NCI-H1048 (cell line): ENCODE data around the gene FAIM2.

Source experiments
- DNase-seq: peaks from one replicate; lab custom pipeline; 2025; lab: John Stamatoyannopoulos, UW

Gene FAIM2

DNA sequence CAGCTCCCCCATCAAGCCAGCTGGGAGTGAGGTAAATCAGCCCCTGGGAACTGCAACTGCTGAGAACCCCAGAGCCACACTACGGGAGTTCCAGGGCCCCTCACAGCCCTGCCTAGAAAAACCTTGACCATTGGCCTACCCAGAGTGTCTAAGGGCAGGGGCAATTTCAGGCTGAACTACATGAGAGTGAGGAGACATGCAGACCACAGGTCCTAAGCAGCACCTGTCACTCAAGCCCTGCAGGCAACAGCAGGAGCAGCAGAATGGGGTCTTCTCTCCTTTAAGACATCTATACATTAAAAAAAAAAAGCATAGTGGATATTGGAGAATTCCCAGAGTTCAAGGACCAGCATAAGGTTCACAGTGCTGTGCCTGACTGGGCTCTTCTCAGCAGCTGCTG, 80.3 kb downstream of the FAIM2 start:
- DNase-seq, result no peak

DNA sequence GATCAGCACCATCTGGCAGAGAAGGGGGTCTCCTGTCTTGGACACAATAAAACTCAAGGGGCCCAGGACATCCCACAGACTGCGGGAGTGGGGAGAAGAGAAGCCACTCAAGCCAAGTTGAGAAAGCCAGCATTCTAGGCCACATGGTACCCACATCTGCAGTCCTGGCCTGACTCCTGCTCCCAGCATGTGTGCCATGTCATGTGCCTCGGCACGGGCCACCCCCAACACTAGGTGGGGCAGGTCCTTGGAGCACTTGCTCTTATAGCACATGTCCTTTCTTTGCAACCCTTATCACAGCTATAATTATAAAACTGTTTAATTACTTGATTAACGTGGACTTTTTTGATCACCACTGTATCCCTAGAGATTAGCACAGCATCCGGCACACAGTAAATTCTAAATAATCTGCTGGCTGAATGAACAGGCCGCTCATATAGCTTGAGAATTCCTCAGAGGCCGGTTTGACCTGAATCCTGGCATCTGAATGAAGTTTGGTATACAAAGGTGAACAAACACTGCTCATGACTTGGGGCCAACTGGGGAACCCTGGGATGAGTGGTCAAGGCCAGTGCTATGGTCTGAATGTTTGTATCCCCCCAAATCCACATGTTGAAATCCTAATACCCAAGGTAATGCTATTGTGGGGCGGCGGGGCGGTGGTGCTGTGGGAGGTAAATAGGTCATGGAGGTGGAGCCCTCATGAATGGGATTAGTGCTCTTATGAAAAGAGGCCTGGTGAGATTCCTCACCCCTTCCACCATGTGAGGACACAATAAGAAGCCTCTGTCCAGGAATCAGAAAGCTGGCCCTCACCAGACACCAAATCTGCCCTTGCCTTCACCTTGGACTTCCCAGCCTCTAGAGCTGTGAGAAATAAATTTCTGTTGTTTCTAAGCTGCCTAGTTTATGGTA, 82.1 kb downstream of the FAIM2 start:
- no peak for DNase-seq

DNA sequence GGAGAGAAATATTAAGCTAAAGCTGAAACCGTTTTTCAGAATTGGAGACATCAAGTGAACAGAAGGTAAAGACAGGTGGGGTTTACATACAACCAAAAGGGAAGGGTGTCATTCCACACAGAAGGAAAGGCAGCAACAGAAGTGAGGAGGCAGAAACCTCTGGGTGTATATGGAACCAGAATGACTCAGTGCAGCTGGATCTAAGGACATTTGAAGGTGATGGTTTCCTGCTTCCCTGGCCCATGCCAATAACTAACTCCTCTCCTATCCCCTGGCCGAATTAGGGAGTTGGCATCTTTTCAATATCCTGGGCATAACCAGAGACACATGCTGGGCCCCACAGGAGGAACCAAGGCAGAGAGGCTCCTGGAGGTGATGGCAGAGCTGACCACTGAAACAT, 83.9 kb downstream of the FAIM2 start:
- DNase-seq, result no peak

DNA sequence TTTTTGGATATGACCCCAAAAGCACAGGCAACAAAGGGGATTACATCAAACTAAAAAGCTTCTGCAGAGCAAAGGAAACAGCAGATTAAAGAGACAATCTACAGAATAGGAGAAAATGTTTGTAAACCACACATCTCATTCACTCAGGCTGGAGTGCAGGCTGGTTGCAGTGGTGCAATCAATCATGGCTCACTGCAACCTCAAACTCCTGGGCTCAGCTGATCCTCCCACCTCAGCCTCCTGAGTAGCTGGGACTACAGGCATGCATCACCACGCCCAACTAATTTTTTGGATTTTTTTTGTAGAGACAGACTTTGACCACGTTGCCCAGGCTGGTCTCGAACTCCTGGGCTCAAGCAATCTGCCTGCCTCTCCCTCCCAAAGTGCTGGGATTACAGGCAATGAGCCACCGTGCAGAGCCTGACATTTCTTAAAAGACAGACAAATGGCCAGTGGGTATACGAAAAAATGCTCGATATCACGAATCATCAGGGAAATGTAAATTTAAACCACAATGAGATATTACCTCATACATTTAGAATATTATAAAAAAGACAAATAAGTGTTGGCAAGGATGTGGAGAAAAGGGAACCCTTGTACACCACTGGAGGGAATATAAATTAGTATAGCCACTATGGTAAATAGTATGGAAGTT, 85.3 kb downstream of the FAIM2 start:
- no peak for DNase-seq
